H9 (cell line): ENCODE measurements around the gene FTO. TPM values are rescaled to one million over a fixed set of nuclear protein-coding genes. Genes with fewer than 3 reads are reported as not detected.

ENCODE experiments used
- DNase-seq: peaks from one replicate; pipeline ENCODE4 v3.0.0-alpha.2; 2017
- H2AFZ ChIP-seq: one replicate; pipeline ENCODE4 v1.6.1; 2013; ENCODE audit warnings: mild to moderate bottlenecking, low read length, control low read depth, moderate library complexity
- H2AK5ac ChIP-seq: 2 replicates; pipeline ENCODE4 v1.6.1; 2013; ENCODE audit warnings: low read length, control low read depth, mixed read lengths; ENCODE audit not compliant: insufficient read length
- H2BK120ac ChIP-seq: one replicate; pipeline ENCODE4 v1.6.1; 2013; ENCODE audit warnings: low read depth, mild to moderate bottlenecking, low read length, control low read depth, inconsistent platforms; ENCODE audit not compliant: poor library complexity, severe bottlenecking
- H2BK12ac ChIP-seq: 2 replicates; pipeline ENCODE4 v1.6.1; 2013; ENCODE audit warnings: low read length, control low read depth, mixed read lengths, low read depth; ENCODE audit not compliant: insufficient read length
- H2BK15ac ChIP-seq: 2 replicates; pipeline ENCODE4 v1.6.1; 2013; ENCODE audit warnings: low read depth, low read length, control low read depth
- H2BK20ac ChIP-seq: one replicate; pipeline ENCODE4 v1.6.1; 2013; ENCODE audit warnings: low read depth, mild to moderate bottlenecking, low read length, control low read depth, inconsistent platforms; ENCODE audit not compliant: poor library complexity, severe bottlenecking
- H2BK5ac ChIP-seq: 2 replicates; pipeline ENCODE4 v1.6.1; 2013; ENCODE audit warnings: low read length, control low read depth, mixed read lengths; ENCODE audit not compliant: insufficient read length
- H3K14ac ChIP-seq: 2 replicates; pipeline ENCODE4 v1.6.1; 2013; ENCODE audit warnings: low read length, control low read depth; ENCODE audit not compliant: insufficient read depth
- H3K18ac ChIP-seq: 2 replicates; pipeline ENCODE4 v1.6.1; 2013; ENCODE audit warnings: low read depth, mild to moderate bottlenecking, mixed read lengths, low read length, control low read depth; ENCODE audit not compliant: insufficient read length
- H3K23ac ChIP-seq: 2 replicates; pipeline ENCODE4 v1.6.1; 2013; ENCODE audit warnings: low read length, control low read depth, mixed read lengths, low read depth; ENCODE audit not compliant: insufficient read length
- H3K23me2 ChIP-seq: 2 replicates; pipeline ENCODE4 v1.6.1; 2013; ENCODE audit warnings: low read depth, mild to moderate bottlenecking, mixed read lengths, low read length, control low read depth; ENCODE audit not compliant: insufficient read length, poor library complexity, severe bottlenecking
- H3K27ac ChIP-seq: 2 replicates; pipeline ENCODE4 v1.5.1; 2013; ENCODE audit warnings: low read length, control low read depth, mixed read lengths, low read depth; ENCODE audit not compliant: insufficient read length
- H3K27me3 ChIP-seq: 2 replicates; pipeline ENCODE4 v1.6.1; 2013; ENCODE audit warnings: low read length, control low read depth, inconsistent platforms; ENCODE audit not compliant: insufficient read depth
- H3K4ac ChIP-seq: 2 replicates; pipeline ENCODE4 v1.6.1; 2013; ENCODE audit warnings: low read depth, mild to moderate bottlenecking, control low read depth, inconsistent platforms, low read length, moderate library complexity
- H3K4me1 ChIP-seq: 2 replicates; pipeline ENCODE4 v1.6.1; 2013; ENCODE audit warnings: low read length, control low read depth, inconsistent platforms; ENCODE audit not compliant: insufficient read depth
- H3K4me2 ChIP-seq: 2 replicates; pipeline ENCODE4 v1.6.1; 2013; ENCODE audit warnings: low read length, control low read depth, mixed read lengths; ENCODE audit not compliant: insufficient read length, insufficient read depth
- H3K56ac ChIP-seq: 2 replicates; pipeline ENCODE4 v1.6.1; 2013; ENCODE audit warnings: low read depth, mild to moderate bottlenecking, mixed read lengths, low read length, control low read depth; ENCODE audit not compliant: insufficient read length
- H3K79me1 ChIP-seq: 2 replicates; pipeline ENCODE4 v1.6.1; 2013; ENCODE audit warnings: low read depth, mild to moderate bottlenecking, moderate library complexity, low read length, control low read depth, inconsistent platforms; ENCODE audit not compliant: insufficient read depth, poor library complexity, severe bottlenecking
- H3K79me2 ChIP-seq: 2 replicates; pipeline ENCODE4 v1.6.1; 2013; ENCODE audit warnings: low read length, control low read depth, inconsistent platforms; ENCODE audit not compliant: insufficient read depth
- H3K9ac ChIP-seq: 2 replicates; pipeline ENCODE4 v1.6.1; 2013; ENCODE audit warnings: low read length, control low read depth, mixed read lengths; ENCODE audit not compliant: insufficient read length; ENCODE audit errors: extremely low read depth
- H3K9me3 ChIP-seq: one replicate; pipeline ENCODE4 v1.6.1; 2013; ENCODE audit warnings: low read depth, low read length, inconsistent platforms; ENCODE audit not compliant: control insufficient read depth
- H3T11ph ChIP-seq: one replicate; pipeline ENCODE4 v1.6.1; 2013; ENCODE audit warnings: mild to moderate bottlenecking, low read length, control low read depth, inconsistent platforms
- H4K20me1 ChIP-seq: one replicate; pipeline ENCODE4 v1.6.1; 2013; ENCODE audit not compliant: control insufficient read depth, insufficient read length, insufficient read depth
- H4K5ac ChIP-seq: 2 replicates; pipeline ENCODE4 v1.6.1; 2013; ENCODE audit warnings: low read depth, mild to moderate bottlenecking, mixed read lengths, low read length, control low read depth; ENCODE audit not compliant: insufficient read length
- H4K8ac ChIP-seq: replicated peaks from 2 replicates; pipeline ENCODE4 v1.6.1; 2013; ENCODE audit warnings: low read length, control low read depth, mixed read lengths, low read depth; ENCODE audit not compliant: insufficient read length
- H4K91ac ChIP-seq: 2 replicates; pipeline ENCODE4 v1.6.1; 2013; ENCODE audit warnings: low read depth, mild to moderate bottlenecking, moderate library complexity, mixed read lengths, low read length, control low read depth; ENCODE audit not compliant: insufficient read length
- H3K27ac Mint-ChIP-seq, 3 experiments: 2 replicates in 2 of 3; 3 replicates in 1 of 3; pipeline ENCODE4 v1.8.0; 2020 to 2021; ENCODE audit warnings: mixed read lengths in 3 of 3, mild to moderate bottlenecking in 1 of 3, moderate library complexity in 1 of 3
- H3K27me3 Mint-ChIP-seq: 2 replicates; pipeline ENCODE4 v1.8.0; 2021; ENCODE audit warnings: low read depth, mild to moderate bottlenecking, moderate library complexity, mixed read lengths
- H3K36me3 Mint-ChIP-seq, 3 experiments: 2 replicates in 2 of 3; 3 replicates in 1 of 3; pipeline ENCODE4 v1.8.0; 2020 to 2021; ENCODE audit warnings: low read depth in 3 of 3, mixed read lengths in 3 of 3; ENCODE audit not compliant: insufficient read depth in 1 of 3
- H3K4me1 Mint-ChIP-seq, 2 experiments: 2 replicates each; pipeline ENCODE4 v1.8.0; 2020; ENCODE audit warnings: mixed read lengths in 2 of 2
- H3K4me3 Mint-ChIP-seq, 2 experiments: 2 replicates in 1 of 2; 3 replicates in 1 of 2; pipeline ENCODE4 v1.8.0; 2020 to 2021; ENCODE audit warnings: mild to moderate bottlenecking in 2 of 2, mixed read lengths in 2 of 2, moderate library complexity in 1 of 2
- H3K9me3 Mint-ChIP-seq, 2 experiments: 2 replicates in 1 of 2; 3 replicates in 1 of 2; pipeline ENCODE4 v1.8.0; 2020; ENCODE audit warnings: mild to moderate bottlenecking in 2 of 2, mixed read lengths in 2 of 2, moderate library complexity in 1 of 2
- CTCF ChIP-seq: fragments of 200-600 bp; sonication (generic); conservative IDR thresholded peaks from 3 replicates; pipeline ENCODE4 v1.8.0; 2021; ENCODE audit warnings: antibody characterized with exemption, mild to moderate bottlenecking
- WGBS: extraction: QIAGEN DNeasy Blood & Tissue Kit; methylation state at CpG from one replicate; pipeline ENCODE4 v1.1.7; 2013; ENCODE audit warnings: missing lambda C conversion rate, low lambda C conversion rate, mixed read lengths; ENCODE audit not compliant: insufficient read length; ENCODE audit errors: extremely low coverage; 5-methylcytosine and 5-hydroxymethylcytosine counted together
- total RNA-seq: library from RNA; stranded (reverse); gene quantifications from 2 replicates; pipeline ENCODE4 v1.2.1, GENCODE V29; 2021

Gene FTO
- total RNA-seq, 1 experiment from 2014 or later, result 67.9 TPM

- Histone ChIP-seq H3K18ac (no peak overlapping the region), H2BK5ac (no peak overlapping the region), H3K79me1 (no peaks in the 10 kb centered on the region), H2BK12ac (no peak overlapping the region), H2BK120ac (no peak overlapping the region), H3K23me2 (no peaks in the 10 kb centered on the region), H2AFZ (no peak overlapping the region), H2AK5ac (no peak overlapping the region), H3K23ac (no peak overlapping the region), H3K79me2 (no peaks in the 10 kb centered on the region), H3K4ac (no peak overlapping the region), H3K9ac (no peak overlapping the region), H3K27ac (no peak overlapping the region), H4K20me1 (no peaks in the 10 kb centered on the region), H4K5ac (no peak overlapping the region), H2BK15ac (no peak overlapping the region), H4K8ac (no peak overlapping the region), H3T11ph (no peak overlapping the region), H3K56ac (no peak overlapping the region), H3K27me3 (no peaks in the 10 kb centered on the region), H3K4me2 (no peak overlapping the region), H3K14ac (no peak overlapping the region), H2BK20ac (no peak overlapping the region), H4K91ac (no peak overlapping the region), H3K9me3 (no peaks in the 10 kb centered on the region), H3K4me1 (peaks cover 4% of the 10 kb centered on the region; the same call in 1 of the 2 replicates)
- Mint-ChIP-seq H3K27me3 (no peaks in the 10 kb centered on the region), H3K36me3 (no peaks in the 10 kb centered on the region), H3K4me3 (no peak overlapping the region), H3K4me1 (peaks cover 23 to 31% of the 10 kb centered on the region in 2 experiments), H3K27ac (no peak overlapping the region), H3K9me3 (no peaks in the 10 kb centered on the region)
- WGBS, result no CpG with 5 or more reads among the region's 9 CpGs
- TF ChIP-seq CTCF, result no peak
- DNase-seq, result no peak
Measured at GRCh38 chr16:53913920-53914319, 210.0 kb downstream of the FTO start.
